ENCODE measurements around the gene SLC24A4. TPM values are rescaled to one million over a fixed set of nuclear protein-coding genes. Genes with fewer than 3 reads are reported as not detected.

The SLC24A4 gene
- total RNA-seq, 2 donors from 2014 or later, result not detected

GRCh38 chr14:92334050-92334449 is 11.1 kb downstream of the SLC24A4 start:
- H3K36me3 Mint-ChIP-seq (ENCODE audit: low read depth), result no peaks in the 10 kb centered on the region
- ATAC-seq (replicated peaks), result no peak
- no peaks in the 10 kb centered on the region for H3K4me1 Mint-ChIP-seq
- H3K27me3 Mint-ChIP-seq, result peaks cover 13% of the 10 kb centered on the region
- no peak overlapping the region for H3K4me3 Mint-ChIP-seq
- no peak overlapping the region for H3K27ac Mint-ChIP-seq
- no peaks in the 10 kb centered on the region for H3K9me3 Mint-ChIP-seq

GRCh38 chr14:92336363-92336762 is 13.4 kb downstream of the SLC24A4 start:
- Mint-ChIP-seq H3K4me3 (no peak overlapping the region), H3K4me1 (peaks cover 6% of the 10 kb centered on the region), H3K27me3 (peaks cover 20% of the 10 kb centered on the region), H3K27ac (no peak overlapping the region), H3K36me3 (ENCODE audit: low read depth) (no peaks in the 10 kb centered on the region), H3K9me3 (no peaks in the 10 kb centered on the region)
- ATAC-seq (replicated peaks), result no peak

- no peak overlapping the region for H3K27ac Mint-ChIP-seq
- H3K4me1 Mint-ChIP-seq, result peaks cover 19% of the 10 kb centered on the region
- peaks cover 6% of the 10 kb centered on the region for H3K36me3 Mint-ChIP-seq (ENCODE audit: low read depth)
Observed at GRCh38 chr14:92339426-92339825, 16.5 kb downstream of the SLC24A4 start.

GRCh38 chr14:92340071-92340470 is 17.1 kb downstream of the SLC24A4 start:
- peaks cover 5% of the 10 kb centered on the region for H3K9me3 Mint-ChIP-seq
- H3K4me1 Mint-ChIP-seq, result peaks cover 19% of the 10 kb centered on the region
- peaks cover 6% of the 10 kb centered on the region for H3K36me3 Mint-ChIP-seq (ENCODE audit: low read depth)
- no peak overlapping the region for H3K27ac Mint-ChIP-seq
- peaks cover 41% of the 10 kb centered on the region for H3K27me3 Mint-ChIP-seq
- no peak for ATAC-seq (replicated peaks)
- peak overlapping the region; percentile 72 for H3K4me3 Mint-ChIP-seq

More at GRCh38 chr14:92339426-92339825, 16.5 kb downstream of the SLC24A4 start:
- Mint-ChIP-seq H3K9me3 (peaks cover 5% of the 10 kb centered on the region), H3K27me3 (peaks cover 37% of the 10 kb centered on the region), H3K4me3 (no peak overlapping the region)
- no peak for ATAC-seq (replicated peaks)

GRCh38 chr14:92340931-92341330 is 18.0 kb downstream of the SLC24A4 start:
- peaks cover 19% of the 10 kb centered on the region for H3K4me1 Mint-ChIP-seq
- peaks cover 5% of the 10 kb centered on the region for H3K9me3 Mint-ChIP-seq
- peaks cover 6% of the 10 kb centered on the region for H3K36me3 Mint-ChIP-seq (ENCODE audit: low read depth)
- H3K4me3 Mint-ChIP-seq, result peak overlapping the region; percentile 72
- peak overlapping the region; percentile 89 for H3K27ac Mint-ChIP-seq
- H3K27me3 Mint-ChIP-seq, result peaks cover 45% of the 10 kb centered on the region
- ATAC-seq (replicated peaks), result peak; percentile 83

GRCh38 chr14:92341791-92342190 is 18.8 kb downstream of the SLC24A4 start:
- ATAC-seq (replicated peaks), result peak; percentile 83
- peak overlapping the region; percentile 89 for H3K27ac Mint-ChIP-seq
- peaks cover 5% of the 10 kb centered on the region for H3K9me3 Mint-ChIP-seq
- peaks cover 45% of the 10 kb centered on the region for H3K27me3 Mint-ChIP-seq
- H3K4me3 Mint-ChIP-seq, result peak overlapping the region; percentile 72
- H3K36me3 Mint-ChIP-seq (ENCODE audit: low read depth), result peaks cover 6% of the 10 kb centered on the region
- H3K4me1 Mint-ChIP-seq, result peaks cover 19% of the 10 kb centered on the region

GRCh38 chr14:92348154-92348553 is 25.2 kb downstream of the SLC24A4 start:
- H3K36me3 Mint-ChIP-seq (ENCODE audit: low read depth), result no peaks in the 10 kb centered on the region
- no peak overlapping the region for H3K4me3 Mint-ChIP-seq
- ATAC-seq (replicated peaks), result no peak

GRCh38 chr14:92351750-92352149 is 28.8 kb downstream of the SLC24A4 start:
- Mint-ChIP-seq H3K36me3 (ENCODE audit: low read depth) (no peaks in the 10 kb centered on the region), H3K9me3 (no peaks in the 10 kb centered on the region), H3K4me3 (no peak overlapping the region), H3K27me3 (peaks cover 25% of the 10 kb centered on the region), H3K27ac (no peak overlapping the region), H3K4me1 (no peaks in the 10 kb centered on the region)
- ATAC-seq (replicated peaks), result no peak

More at GRCh38 chr14:92348154-92348553, 25.2 kb downstream of the SLC24A4 start:
- H3K4me1 Mint-ChIP-seq, result peaks cover 2% of the 10 kb centered on the region
- H3K27ac Mint-ChIP-seq, result no peak overlapping the region
- peaks cover 40% of the 10 kb centered on the region for H3K27me3 Mint-ChIP-seq
- H3K9me3 Mint-ChIP-seq, result peaks cover 5% of the 10 kb centered on the region

- H3K27me3 Mint-ChIP-seq, result peaks cover 28% of the 10 kb centered on the region
- H3K36me3 Mint-ChIP-seq (ENCODE audit: low read depth), result no peaks in the 10 kb centered on the region
- no peaks in the 10 kb centered on the region for H3K9me3 Mint-ChIP-seq
- no peak overlapping the region for H3K4me3 Mint-ChIP-seq
- H3K4me1 Mint-ChIP-seq, result no peaks in the 10 kb centered on the region
- H3K27ac Mint-ChIP-seq, result no peak overlapping the region
- ATAC-seq (replicated peaks), result peak; percentile 37
Observed at GRCh38 chr14:92352158-92352985, 29.4 kb downstream of the SLC24A4 start.

GRCh38 chr14:92353447-92353846 is 30.5 kb downstream of the SLC24A4 start:
- Mint-ChIP-seq H3K27me3 (peaks cover 31% of the 10 kb centered on the region), H3K4me3 (no peak overlapping the region), H3K36me3 (ENCODE audit: low read depth) (no peaks in the 10 kb centered on the region), H3K4me1 (no peaks in the 10 kb centered on the region), H3K27ac (no peak overlapping the region), H3K9me3 (no peaks in the 10 kb centered on the region)
- peak; percentile 55 for ATAC-seq (replicated peaks)

- no peak overlapping the region for H3K4me3 Mint-ChIP-seq
- H3K27me3 Mint-ChIP-seq, result peaks cover 20% of the 10 kb centered on the region
- no peak overlapping the region for H3K27ac Mint-ChIP-seq
- no peaks in the 10 kb centered on the region for H3K9me3 Mint-ChIP-seq
- H3K36me3 Mint-ChIP-seq (ENCODE audit: low read depth), result no peaks in the 10 kb centered on the region
- no peaks in the 10 kb centered on the region for H3K4me1 Mint-ChIP-seq
- ATAC-seq (replicated peaks), result no peak
Observed at GRCh38 chr14:92356677-92357076, 33.7 kb downstream of the SLC24A4 start.

- Mint-ChIP-seq H3K36me3 (ENCODE audit: low read depth) (no peaks in the 10 kb centered on the region), H3K9me3 (no peaks in the 10 kb centered on the region), H3K27ac (no peak overlapping the region), H3K4me3 (no peak overlapping the region), H3K27me3 (peaks cover 38% of the 10 kb centered on the region), H3K4me1 (peaks cover 5% of the 10 kb centered on the region)
- ATAC-seq (replicated peaks), result no peak
Observed at GRCh38 chr14:92360651-92361370, 37.8 kb downstream of the SLC24A4 start.

- no peak for ATAC-seq (replicated peaks)
- Mint-ChIP-seq H3K27ac (no peak overlapping the region), H3K36me3 (ENCODE audit: low read depth) (no peaks in the 10 kb centered on the region), H3K4me1 (peaks cover 5% of the 10 kb centered on the region), H3K9me3 (no peaks in the 10 kb centered on the region), H3K4me3 (no peak overlapping the region), H3K27me3 (peaks cover 27% of the 10 kb centered on the region)
Observed at GRCh38 chr14:92362781-92363235, 39.8 kb downstream of the SLC24A4 start.

GRCh38 chr14:92366237-92366636 is 43.3 kb downstream of the SLC24A4 start:
- H3K9me3 Mint-ChIP-seq, result no peaks in the 10 kb centered on the region
- no peaks in the 10 kb centered on the region for H3K36me3 Mint-ChIP-seq (ENCODE audit: low read depth)
- H3K4me3 Mint-ChIP-seq, result no peak overlapping the region
- H3K27me3 Mint-ChIP-seq, result peaks cover 26% of the 10 kb centered on the region
- H3K27ac Mint-ChIP-seq, result no peak overlapping the region
- peaks cover 5% of the 10 kb centered on the region for H3K4me1 Mint-ChIP-seq
- ATAC-seq (replicated peaks), result no peak

- no peak for ATAC-seq (replicated peaks)
- H3K4me3 Mint-ChIP-seq, result no peak overlapping the region
- H3K36me3 Mint-ChIP-seq (ENCODE audit: low read depth), result no peaks in the 10 kb centered on the region
- H3K27ac Mint-ChIP-seq, result no peak overlapping the region
- no peaks in the 10 kb centered on the region for H3K9me3 Mint-ChIP-seq
- H3K27me3 Mint-ChIP-seq, result peaks cover 13% of the 10 kb centered on the region
- H3K4me1 Mint-ChIP-seq, result peaks cover 5% of the 10 kb centered on the region
Observed at GRCh38 chr14:92368001-92368400, 45.0 kb downstream of the SLC24A4 start.
